H1 (cell line): Measurements from ENCODE around the gene SLC25A21. TPM values are rescaled to one million over a fixed set of nuclear protein-coding genes. Genes with fewer than 3 reads are reported as not detected.

Experiments
- CTCF ChIA-PET: fragments of 300-600 bp; sonication (Branson Sonifier 250); formaldehyde crosslinking; loops from one replicate; lab custom pipeline; 2021; ENCODE audit not compliant: partially characterized antibody; lab: Charles Lee
- POLR2A ChIA-PET: fragments of 300-600 bp; sonication (Branson Sonifier 250); formaldehyde crosslinking; loops from one replicate; lab custom pipeline; 2021; ENCODE audit warnings: inconsistent platforms; ENCODE audit not compliant: partially characterized antibody; lab: Charles Lee
- DNase-seq, 2 experiments: peaks; one replicate each; pipeline versions ENCODE4 v3.0.0 to v3.0.0-alpha.2; 2010 to 2022; ENCODE audit warnings: low spot score in 2 of 2, low read depth in 1 of 2, mixed read lengths in 1 of 2
- FAIRE-seq: peaks from 2 replicates; lab custom pipeline; 2011; peaks lifted over from hg19 to GRCh38; lab: Jason Lieb, UNC
- H2AFZ ChIP-seq: 2 replicates; pipeline ENCODE4 v1.8.1; 2012; ENCODE audit warnings: low read length, inconsistent platforms
- H2AK5ac ChIP-seq: 2 replicates; pipeline ENCODE4 v1.6.1; 2013; ENCODE audit warnings: low read depth, low read length
- H2BK120ac ChIP-seq: replicated peaks from 2 replicates; pipeline ENCODE3; 2013; ENCODE audit warnings: low read depth, low read length, inconsistent platforms
- H2BK12ac ChIP-seq: 2 replicates; pipeline ENCODE4 v1.6.1; 2013; ENCODE audit warnings: low read depth, low read length
- H2BK15ac ChIP-seq: 2 replicates; pipeline ENCODE4 v1.6.1; 2013; ENCODE audit warnings: low read length
- H2BK20ac ChIP-seq: 2 replicates; pipeline ENCODE4 v1.6.1; 2013; ENCODE audit warnings: low read length
- H2BK5ac ChIP-seq: 2 replicates; pipeline ENCODE4 v1.6.1; 2013; ENCODE audit warnings: low read depth, low read length
- H3K14ac ChIP-seq: 2 replicates; pipeline ENCODE4 v1.6.1; 2013; ENCODE audit warnings: inconsistent platforms; ENCODE audit not compliant: insufficient read length
- H3K18ac ChIP-seq: 2 replicates; pipeline ENCODE4 v1.6.1; 2013; ENCODE audit warnings: low read length; ENCODE audit errors: extremely low read depth
- H3K23ac ChIP-seq: 2 replicates; pipeline ENCODE4 v1.6.1; 2013; ENCODE audit warnings: inconsistent platforms; ENCODE audit not compliant: insufficient read length
- H3K23me2 ChIP-seq: 2 replicates; pipeline ENCODE4 v1.6.1; 2013; ENCODE audit warnings: low read depth, low read length
- H3K27ac ChIP-seq: 2 replicates; pipeline ENCODE4 v1.6.1; 2011; ENCODE audit warnings: low read depth, low read length, inconsistent platforms
- H3K27me3 ChIP-seq, 4 experiments: replicated peaks in 1 of 4; 1 replicate in 1 of 4; 2 replicates in 3 of 4; pipeline versions ENCODE4 v1.6.1 to v1.8.1; 2011 to 2013; ENCODE audit warnings: low read length in 3 of 4, mild to moderate bottlenecking in 3 of 4, inconsistent platforms in 2 of 4, mixed read lengths in 2 of 4, moderate library complexity in 1 of 4; ENCODE audit not compliant: control insufficient read depth in 3 of 4, insufficient read depth in 3 of 4; ENCODE audit errors: extremely low read depth in 1 of 4
- H3K36me3 ChIP-seq, 4 experiments: 2 replicates each; pipeline versions ENCODE4 v1.6.1 to v1.8.1; 2011 to 2013; ENCODE audit warnings: mild to moderate bottlenecking in 4 of 4, low read length in 3 of 4, moderate library complexity in 2 of 4, control low read depth in 1 of 4, inconsistent platforms in 1 of 4; ENCODE audit not compliant: insufficient read depth in 4 of 4, control insufficient read depth in 2 of 4
- H3K4ac ChIP-seq: replicated peaks from 2 replicates; pipeline ENCODE3; 2013; ENCODE audit warnings: low read length, low read depth, mixed read lengths, inconsistent platforms; ENCODE audit not compliant: insufficient read length
- H3K4me1 ChIP-seq, 4 experiments: replicated peaks in 1 of 4; 1 replicate in 1 of 4; 2 replicates in 3 of 4; pipeline versions ENCODE4 v1.6.1 to v1.8.1; 2011 to 2013; ENCODE audit warnings: low read length in 3 of 4, inconsistent platforms in 2 of 4, mixed read lengths in 1 of 4; ENCODE audit not compliant: insufficient read depth in 4 of 4, control insufficient read depth in 3 of 4
- H3K4me2 ChIP-seq, 2 experiments: 2 replicates each; pipeline versions ENCODE4 v1.6.1 to v1.8.1; 2011 to 2013; ENCODE audit warnings: low read depth in 2 of 2, low read length in 2 of 2, control low read depth in 1 of 2, inconsistent platforms in 1 of 2, mild to moderate bottlenecking in 1 of 2; ENCODE audit not compliant: insufficient read depth in 1 of 2
- H3K4me3 ChIP-seq, 4 experiments: fragments of 200-600, 300-600 bp in 1 of 4; sonication (generic), shearing (Covaris generic), sonication (Bioruptor Twin) in 1 of 4; 2 replicates each; pipeline versions ENCODE4 v1.5.1 to v1.8.1; 2011 to 2016; ENCODE audit warnings: low read length in 4 of 4, low read depth in 3 of 4, control low read depth in 2 of 4, inconsistent platforms in 2 of 4, mild to moderate bottlenecking in 2 of 4, mixed read lengths in 1 of 4, moderate library complexity in 1 of 4; ENCODE audit not compliant: insufficient read depth in 2 of 4; ENCODE audit errors: extremely low read depth in 1 of 4
- H3K56ac ChIP-seq: replicated peaks from 2 replicates; pipeline ENCODE3; 2013; ENCODE audit warnings: low read depth, mild to moderate bottlenecking, mixed read lengths, low read length, inconsistent platforms; ENCODE audit not compliant: insufficient read length
- H3K79me1 ChIP-seq: 2 replicates; pipeline ENCODE4 v1.6.1; 2013; ENCODE audit warnings: low read depth, low read length, control low read depth
- H3K79me2 ChIP-seq, 2 experiments: 2 replicates each; pipeline versions ENCODE4 v1.6.1 to v1.8.1; 2012 to 2013; ENCODE audit warnings: low read length in 2 of 2, mild to moderate bottlenecking in 2 of 2, inconsistent platforms in 1 of 2; ENCODE audit not compliant: insufficient read depth in 2 of 2, control insufficient read depth in 1 of 2
- H3K9ac ChIP-seq, 4 experiments: replicated peaks in 1 of 4; 1 replicate in 1 of 4; 2 replicates in 3 of 4; pipeline versions ENCODE4 v1.6.1 to v1.8.1; 2011 to 2013; ENCODE audit warnings: low read depth in 3 of 4, low read length in 3 of 4, control low read depth in 2 of 4, mild to moderate bottlenecking in 2 of 4, moderate library complexity in 2 of 4, inconsistent platforms in 1 of 4; ENCODE audit errors: extremely low read depth in 1 of 4
- H3K9me3 ChIP-seq, 2 experiments: 2 replicates each; pipeline versions ENCODE4 v1.6.1 to v1.8.1; 2012 to 2013; ENCODE audit warnings: mild to moderate bottlenecking in 2 of 2, moderate library complexity in 2 of 2, control low read depth in 1 of 2, inconsistent platforms in 1 of 2, low read depth in 1 of 2, low read length in 1 of 2, mixed read lengths in 1 of 2; ENCODE audit not compliant: insufficient read depth in 2 of 2
- H4K20me1 ChIP-seq, 2 experiments: replicated peaks in 1 of 2; 2 replicates each; pipeline versions ENCODE3 to v1.8.1; 2011 to 2013; ENCODE audit warnings: inconsistent platforms in 2 of 2, low read length in 2 of 2, mild to moderate bottlenecking in 1 of 2; ENCODE audit not compliant: insufficient read depth in 2 of 2, control insufficient read depth in 1 of 2
- H4K5ac ChIP-seq: 2 replicates; pipeline ENCODE4 v1.6.1; 2013; ENCODE audit warnings: low read length, low read depth, mixed read lengths, inconsistent platforms; ENCODE audit not compliant: insufficient read length
- H4K8ac ChIP-seq: 2 replicates; pipeline ENCODE4 v1.8.0; 2013; ENCODE audit warnings: mild to moderate bottlenecking, moderate library complexity, low read length, inconsistent platforms; ENCODE audit not compliant: insufficient read depth; ENCODE audit errors: extremely low read depth
- H4K91ac ChIP-seq: replicated peaks from 2 replicates; pipeline ENCODE3; 2013; ENCODE audit warnings: low read length, mixed read lengths, inconsistent platforms; ENCODE audit not compliant: insufficient read length
- BRCA1 ChIP-seq: IDR thresholded peaks from 2 replicates; pipeline ENCODE4 v1.6.1; 2012; ENCODE audit warnings: low read depth, low read length, improper control_type of control experiment
- CBX5 ChIP-seq: fragments of 300-800, 300-1000 bp; sonication (generic); IDR thresholded peaks from 2 replicates; pipeline ENCODE4 v1.7.1; 2016; ENCODE audit warnings: antibody characterized with exemption, low read length, low read depth
- WGBS, 2 experiments: shearing (Covaris generic) in 1 of 2; methylation state at CpG; one replicate each; pipeline versions ENCODE4 v1.1.6 to v1.1.7; 2013 to 2015; ENCODE audit warnings: low lambda C conversion rate in 2 of 2, mixed read lengths in 2 of 2, inconsistent platforms in 1 of 2, low coverage in 1 of 2, missing lambda C conversion rate in 1 of 2; ENCODE audit not compliant: insufficient replicate concordance in 2 of 2, insufficient coverage in 1 of 2, insufficient read length in 1 of 2; ENCODE audit errors: extremely low coverage in 1 of 2, missing lambda C conversion rate in 1 of 2; 5-methylcytosine and 5-hydroxymethylcytosine counted together
- polyA plus RNA-seq, 7 experiments: library from polyadenylated mRNA; depleted of rRNA in 3 of 7; stranded (reverse) in 5 of 7; unstranded in 2 of 7; fragments of >200 nt in 5 of 7; fragments of 200-250 nt in 2 of 7; gene quantifications; 1 replicate in 5 of 7; 2 replicates in 1 of 7; 4 replicates in 1 of 7; pipeline versions ENCODE4 v1.2.1 to v1.2.3, GENCODE V29; 2011 to 2013; ENCODE audit warnings: missing spikeins in 2 of 7, mixed read lengths in 2 of 7
- total RNA-seq: library from RNA; stranded (reverse); fragmentation: NEBNext Ultra II Directional; extraction: Animal tissue kit (Norgen Biotek cat#: 25700); gene quantifications from 2 replicates; pipeline ENCODE4 v1.2.1, GENCODE V29; 2021

SLC25A21 gene
- total and polyA plus RNA-seq, 2 of the 8 experiments (the other 6 are each of a cell fraction or from before 2014, with no cell fraction given), result 6.9 to 15.7 TPM

GRCh38 chr14:37138898-37139297 lies 33.5 kb downstream of the SLC25A21 start:
- Histone ChIP-seq H3K79me2 (no peaks in the 10 kb centered on the region), H4K91ac (no peak overlapping the region), H3K36me3 (no peaks in the 10 kb centered on the region), H3K4ac (no peak overlapping the region), H2BK120ac (no peak overlapping the region), H2BK15ac (no peak overlapping the region), H4K8ac (no peak overlapping the region), H3K4me3 (no peak overlapping the region), H3K23ac (no peak overlapping the region), H2BK12ac (no peak overlapping the region), H3K18ac (no peak overlapping the region), H3K56ac (no peak overlapping the region), H3K14ac (no peak overlapping the region), H3K27me3 (no peaks in the 10 kb centered on the region), H4K5ac (no peak overlapping the region), H3K9me3 (no peaks in the 10 kb centered on the region), H2AFZ (no peak overlapping the region), H3K4me2 (no peak overlapping the region), H3K9ac (no peak overlapping the region), H2BK20ac (no peak overlapping the region), H3K23me2 (no peaks in the 10 kb centered on the region), H3K27ac (no peak overlapping the region), H4K20me1 (no peaks in the 10 kb centered on the region), H2BK5ac (no peak overlapping the region), H3K79me1 (no peaks in the 10 kb centered on the region), H3K4me1 (no peaks in the 10 kb centered on the region), H2AK5ac (no peak overlapping the region)
- FAIRE-seq (no peak), DNase-seq (no peak)
- POLR2A ChIA-PET, result no interaction called here
- WGBS, 2 experiments, result 87% methylated on average over 2 of the region's 2 CpGs; no CpG with 5 or more reads in 1 of the 2 experiments
- CTCF ChIA-PET, result interaction anchor here (1.4 kb wide), 1 partner anchor 11 kb away, joined by 5 read pairs; no protein-coding TSS in a partner anchor
- TF ChIP-seq CBX5, result no peak
- TF ChIP-seq BRCA1, result no peak
